H9 (cell line): ENCODE results near the gene FCRL2. TPM values are rescaled to one million over a fixed set of nuclear protein-coding genes. Genes with fewer than 3 reads are reported as not detected.

Experiments used
- DNase-seq: peaks from one replicate; pipeline ENCODE4 v3.0.0-alpha.2; 2017
- H2AFZ ChIP-seq: one replicate; pipeline ENCODE4 v1.6.1; 2013; ENCODE audit warnings: mild to moderate bottlenecking, low read length, control low read depth, moderate library complexity
- H2AK5ac ChIP-seq: 2 replicates; pipeline ENCODE4 v1.6.1; 2013; ENCODE audit warnings: low read length, control low read depth, mixed read lengths; ENCODE audit not compliant: insufficient read length
- H2BK120ac ChIP-seq: one replicate; pipeline ENCODE4 v1.6.1; 2013; ENCODE audit warnings: low read depth, mild to moderate bottlenecking, low read length, control low read depth, inconsistent platforms; ENCODE audit not compliant: poor library complexity, severe bottlenecking
- H2BK12ac ChIP-seq: 2 replicates; pipeline ENCODE4 v1.6.1; 2013; ENCODE audit warnings: low read length, control low read depth, mixed read lengths, low read depth; ENCODE audit not compliant: insufficient read length
- H2BK15ac ChIP-seq: 2 replicates; pipeline ENCODE4 v1.6.1; 2013; ENCODE audit warnings: low read depth, low read length, control low read depth
- H2BK20ac ChIP-seq: one replicate; pipeline ENCODE4 v1.6.1; 2013; ENCODE audit warnings: low read depth, mild to moderate bottlenecking, low read length, control low read depth, inconsistent platforms; ENCODE audit not compliant: poor library complexity, severe bottlenecking
- H2BK5ac ChIP-seq: 2 replicates; pipeline ENCODE4 v1.6.1; 2013; ENCODE audit warnings: low read length, control low read depth, mixed read lengths; ENCODE audit not compliant: insufficient read length
- H3K14ac ChIP-seq: 2 replicates; pipeline ENCODE4 v1.6.1; 2013; ENCODE audit warnings: low read length, control low read depth; ENCODE audit not compliant: insufficient read depth
- H3K18ac ChIP-seq: 2 replicates; pipeline ENCODE4 v1.6.1; 2013; ENCODE audit warnings: low read depth, mild to moderate bottlenecking, mixed read lengths, low read length, control low read depth; ENCODE audit not compliant: insufficient read length
- H3K23ac ChIP-seq: 2 replicates; pipeline ENCODE4 v1.6.1; 2013; ENCODE audit warnings: low read length, control low read depth, mixed read lengths, low read depth; ENCODE audit not compliant: insufficient read length
- H3K23me2 ChIP-seq: 2 replicates; pipeline ENCODE4 v1.6.1; 2013; ENCODE audit warnings: low read depth, mild to moderate bottlenecking, mixed read lengths, low read length, control low read depth; ENCODE audit not compliant: insufficient read length, poor library complexity, severe bottlenecking
- H3K27ac ChIP-seq: 2 replicates; pipeline ENCODE4 v1.5.1; 2013; ENCODE audit warnings: low read length, control low read depth, mixed read lengths, low read depth; ENCODE audit not compliant: insufficient read length
- H3K27me3 ChIP-seq: 2 replicates; pipeline ENCODE4 v1.6.1; 2013; ENCODE audit warnings: low read length, control low read depth, inconsistent platforms; ENCODE audit not compliant: insufficient read depth
- H3K4ac ChIP-seq: 2 replicates; pipeline ENCODE4 v1.6.1; 2013; ENCODE audit warnings: low read depth, mild to moderate bottlenecking, control low read depth, inconsistent platforms, low read length, moderate library complexity
- H3K4me1 ChIP-seq: 2 replicates; pipeline ENCODE4 v1.6.1; 2013; ENCODE audit warnings: low read length, control low read depth, inconsistent platforms; ENCODE audit not compliant: insufficient read depth
- H3K4me2 ChIP-seq: 2 replicates; pipeline ENCODE4 v1.6.1; 2013; ENCODE audit warnings: low read length, control low read depth, mixed read lengths; ENCODE audit not compliant: insufficient read length, insufficient read depth
- H3K56ac ChIP-seq: 2 replicates; pipeline ENCODE4 v1.6.1; 2013; ENCODE audit warnings: low read depth, mild to moderate bottlenecking, mixed read lengths, low read length, control low read depth; ENCODE audit not compliant: insufficient read length
- H3K79me1 ChIP-seq: 2 replicates; pipeline ENCODE4 v1.6.1; 2013; ENCODE audit warnings: low read depth, mild to moderate bottlenecking, moderate library complexity, low read length, control low read depth, inconsistent platforms; ENCODE audit not compliant: insufficient read depth, poor library complexity, severe bottlenecking
- H3K79me2 ChIP-seq: 2 replicates; pipeline ENCODE4 v1.6.1; 2013; ENCODE audit warnings: low read length, control low read depth, inconsistent platforms; ENCODE audit not compliant: insufficient read depth
- H3K9ac ChIP-seq: 2 replicates; pipeline ENCODE4 v1.6.1; 2013; ENCODE audit warnings: low read length, control low read depth, mixed read lengths; ENCODE audit not compliant: insufficient read length; ENCODE audit errors: extremely low read depth
- H3K9me3 ChIP-seq: one replicate; pipeline ENCODE4 v1.6.1; 2013; ENCODE audit warnings: low read depth, low read length, inconsistent platforms; ENCODE audit not compliant: control insufficient read depth
- H3T11ph ChIP-seq: one replicate; pipeline ENCODE4 v1.6.1; 2013; ENCODE audit warnings: mild to moderate bottlenecking, low read length, control low read depth, inconsistent platforms
- H4K20me1 ChIP-seq: one replicate; pipeline ENCODE4 v1.6.1; 2013; ENCODE audit not compliant: control insufficient read depth, insufficient read length, insufficient read depth
- H4K5ac ChIP-seq: 2 replicates; pipeline ENCODE4 v1.6.1; 2013; ENCODE audit warnings: low read depth, mild to moderate bottlenecking, mixed read lengths, low read length, control low read depth; ENCODE audit not compliant: insufficient read length
- H4K8ac ChIP-seq: replicated peaks from 2 replicates; pipeline ENCODE4 v1.6.1; 2013; ENCODE audit warnings: low read length, control low read depth, mixed read lengths, low read depth; ENCODE audit not compliant: insufficient read length
- H4K91ac ChIP-seq: 2 replicates; pipeline ENCODE4 v1.6.1; 2013; ENCODE audit warnings: low read depth, mild to moderate bottlenecking, moderate library complexity, mixed read lengths, low read length, control low read depth; ENCODE audit not compliant: insufficient read length
- H3K27ac Mint-ChIP-seq, 3 experiments: 2 replicates in 2 of 3; 3 replicates in 1 of 3; pipeline ENCODE4 v1.8.0; 2020 to 2021; ENCODE audit warnings: mixed read lengths in 3 of 3, mild to moderate bottlenecking in 1 of 3, moderate library complexity in 1 of 3
- H3K27me3 Mint-ChIP-seq: 2 replicates; pipeline ENCODE4 v1.8.0; 2021; ENCODE audit warnings: low read depth, mild to moderate bottlenecking, moderate library complexity, mixed read lengths
- H3K36me3 Mint-ChIP-seq, 3 experiments: 2 replicates in 2 of 3; 3 replicates in 1 of 3; pipeline ENCODE4 v1.8.0; 2020 to 2021; ENCODE audit warnings: low read depth in 3 of 3, mixed read lengths in 3 of 3; ENCODE audit not compliant: insufficient read depth in 1 of 3
- H3K4me1 Mint-ChIP-seq, 2 experiments: 2 replicates each; pipeline ENCODE4 v1.8.0; 2020; ENCODE audit warnings: mixed read lengths in 2 of 2
- H3K4me3 Mint-ChIP-seq, 2 experiments: 2 replicates in 1 of 2; 3 replicates in 1 of 2; pipeline ENCODE4 v1.8.0; 2020 to 2021; ENCODE audit warnings: mild to moderate bottlenecking in 2 of 2, mixed read lengths in 2 of 2, moderate library complexity in 1 of 2
- H3K9me3 Mint-ChIP-seq, 2 experiments: 2 replicates in 1 of 2; 3 replicates in 1 of 2; pipeline ENCODE4 v1.8.0; 2020; ENCODE audit warnings: mild to moderate bottlenecking in 2 of 2, mixed read lengths in 2 of 2, moderate library complexity in 1 of 2
- WGBS: extraction: QIAGEN DNeasy Blood & Tissue Kit; methylation state at CpG from one replicate; pipeline ENCODE4 v1.1.7; 2013; ENCODE audit warnings: missing lambda C conversion rate, low lambda C conversion rate, mixed read lengths; ENCODE audit not compliant: insufficient read length; ENCODE audit errors: extremely low coverage; 5-methylcytosine and 5-hydroxymethylcytosine counted together
- total RNA-seq: library from RNA; stranded (reverse); gene quantifications from 2 replicates; pipeline ENCODE4 v1.2.1, GENCODE V29; 2021
- TF ChIP-seq, protein P1 (sequence below): fragments of 200-600 bp; sonication (generic); conservative IDR thresholded peaks from 3 replicates; pipeline ENCODE4 v1.8.0; 2021; ENCODE audit warnings: antibody characterized with exemption, mild to moderate bottlenecking

Gene FCRL2
- total RNA-seq, 1 experiment from 2014 or later, result not detected

DNA sequence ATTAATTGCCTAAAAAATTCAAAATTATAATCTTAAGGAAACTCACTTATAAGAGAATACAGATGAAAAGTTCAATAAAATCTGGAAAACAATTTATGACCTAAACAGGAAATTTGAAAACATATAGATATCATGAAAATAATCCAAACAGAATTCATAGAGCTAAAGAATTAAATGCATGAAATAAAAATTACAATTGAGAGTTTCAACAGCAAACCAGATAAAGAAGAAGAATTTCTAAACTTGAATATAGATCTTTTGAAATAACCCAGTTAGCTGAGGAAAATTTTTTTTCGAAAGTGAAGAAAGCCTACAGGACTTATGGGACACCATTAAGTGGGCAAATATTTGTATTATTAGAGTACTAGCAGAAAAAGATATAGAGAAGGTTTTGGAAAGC is 36.3 kb upstream of the FCRL2 start:
- Histone ChIP-seq H3K23ac (no peak overlapping the region), H4K20me1 (no peaks in the 10 kb centered on the region), H3K9me3 (no peaks in the 10 kb centered on the region), H2BK120ac (no peak overlapping the region), H2BK12ac (no peak overlapping the region), H3K4me2 (no peak overlapping the region), H3K4ac (no peak overlapping the region), H3K79me2 (no peaks in the 10 kb centered on the region), H3K18ac (no peak overlapping the region), H2BK20ac (no peak overlapping the region), H3K4me1 (no peaks in the 10 kb centered on the region), H3K14ac (no peak overlapping the region), H3K23me2 (no peaks in the 10 kb centered on the region), H3K27me3 (no peaks in the 10 kb centered on the region), H2BK15ac (no peak overlapping the region), H3K9ac (no peak overlapping the region), H3T11ph (no peak overlapping the region), H2AFZ (no peak overlapping the region), H2BK5ac (no peak overlapping the region), H4K8ac (no peak overlapping the region), H4K91ac (no peak overlapping the region), H4K5ac (no peak overlapping the region), H3K56ac (no peak overlapping the region), H3K79me1 (no peaks in the 10 kb centered on the region), H2AK5ac (no peak overlapping the region), H3K27ac (no peak overlapping the region)
- H3K9me3 Mint-ChIP-seq, result peaks cover 0 to 1% of the 10 kb centered on the region in 2 experiments; a peak in 4 of 5 replicates
- TF ChIP-seq, protein P1, sequence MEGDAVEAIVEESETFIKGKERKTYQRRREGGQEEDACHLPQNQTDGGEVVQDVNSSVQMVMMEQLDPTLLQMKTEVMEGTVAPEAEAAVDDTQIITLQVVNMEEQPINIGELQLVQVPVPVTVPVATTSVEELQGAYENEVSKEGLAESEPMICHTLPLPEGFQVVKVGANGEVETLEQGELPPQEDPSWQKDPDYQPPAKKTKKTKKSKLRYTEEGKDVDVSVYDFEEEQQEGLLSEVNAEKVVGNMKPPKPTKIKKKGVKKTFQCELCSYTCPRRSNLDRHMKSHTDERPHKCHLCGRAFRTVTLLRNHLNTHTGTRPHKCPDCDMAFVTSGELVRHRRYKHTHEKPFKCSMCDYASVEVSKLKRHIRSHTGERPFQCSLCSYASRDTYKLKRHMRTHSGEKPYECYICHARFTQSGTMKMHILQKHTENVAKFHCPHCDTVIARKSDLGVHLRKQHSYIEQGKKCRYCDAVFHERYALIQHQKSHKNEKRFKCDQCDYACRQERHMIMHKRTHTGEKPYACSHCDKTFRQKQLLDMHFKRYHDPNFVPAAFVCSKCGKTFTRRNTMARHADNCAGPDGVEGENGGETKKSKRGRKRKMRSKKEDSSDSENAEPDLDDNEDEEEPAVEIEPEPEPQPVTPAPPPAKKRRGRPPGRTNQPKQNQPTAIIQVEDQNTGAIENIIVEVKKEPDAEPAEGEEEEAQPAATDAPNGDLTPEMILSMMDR, result no peak
- H3K27me3 Mint-ChIP-seq, result peaks cover 8% of the 10 kb centered on the region
- DNase-seq, result no peak
- WGBS, result no CpG with 5 or more reads among the region's 1 CpG
- no peaks in the 10 kb centered on the region for H3K36me3 Mint-ChIP-seq
- no peak overlapping the region for H3K27ac Mint-ChIP-seq
- H3K4me1 Mint-ChIP-seq, result no peaks in the 10 kb centered on the region
- H3K4me3 Mint-ChIP-seq, result no peak overlapping the region
